Activated CD4-positive, alpha-beta T cell treated with anti-CD3 and anti-CD28 coated beads, Interleukin-2, amount 50 U/mL, for 16 hours (primary cell): ENCODE data around the gene NECAP2.
"Not testable (repeated sequence)": the region's sequence is repeated elsewhere in the genome, so short reads cannot be mapped to it uniquely, and the experiment has no call there.

Experiments used
- DNase-seq: peaks from one replicate; pipeline ENCODE4 v3.0.0-alpha.2; 2020

NECAP2 gene

DNA sequence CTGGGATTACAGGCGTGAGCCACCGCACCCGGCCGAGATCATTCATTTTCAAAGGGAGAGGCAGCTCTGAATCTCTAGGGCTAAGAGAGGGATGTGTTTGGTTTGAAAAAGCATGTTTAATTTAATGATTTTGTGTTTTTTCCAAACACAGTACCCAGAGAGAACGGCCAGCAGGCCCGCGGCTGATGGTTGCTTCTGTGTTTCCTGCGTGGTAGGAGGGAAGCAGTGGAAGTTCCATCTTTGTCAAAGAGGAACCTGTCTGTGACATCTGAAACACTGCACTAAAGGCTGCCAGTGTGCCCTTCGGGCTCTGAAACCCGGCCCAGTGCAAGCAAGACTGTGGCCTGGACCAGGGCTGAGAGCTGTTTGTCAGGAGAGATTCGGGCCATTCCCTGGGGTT is 59.9 kb downstream of the NECAP2 start:
- DNase-seq = not testable (repeated sequence)

DNA sequence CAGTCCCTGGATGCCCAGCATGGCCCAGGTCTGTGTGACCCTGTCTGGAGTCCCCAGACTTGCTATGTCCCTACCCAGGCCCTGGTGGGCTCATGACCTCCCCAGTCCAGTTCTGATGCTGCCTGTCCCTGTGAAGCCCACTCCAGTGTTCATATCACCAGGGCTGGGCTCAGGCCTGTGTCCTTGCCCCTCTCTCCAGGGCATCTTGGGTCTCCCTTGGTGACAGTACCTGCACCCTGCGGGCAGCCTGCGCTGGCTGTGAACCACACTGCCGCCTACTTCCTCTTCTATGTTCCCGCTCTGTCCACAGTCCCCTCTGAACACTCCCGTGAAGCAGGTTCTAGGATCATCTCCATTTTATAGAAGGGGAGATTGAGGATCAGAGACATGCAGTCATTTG is 60.5 kb downstream of the NECAP2 start:
- not testable (repeated sequence) for DNase-seq

DNA sequence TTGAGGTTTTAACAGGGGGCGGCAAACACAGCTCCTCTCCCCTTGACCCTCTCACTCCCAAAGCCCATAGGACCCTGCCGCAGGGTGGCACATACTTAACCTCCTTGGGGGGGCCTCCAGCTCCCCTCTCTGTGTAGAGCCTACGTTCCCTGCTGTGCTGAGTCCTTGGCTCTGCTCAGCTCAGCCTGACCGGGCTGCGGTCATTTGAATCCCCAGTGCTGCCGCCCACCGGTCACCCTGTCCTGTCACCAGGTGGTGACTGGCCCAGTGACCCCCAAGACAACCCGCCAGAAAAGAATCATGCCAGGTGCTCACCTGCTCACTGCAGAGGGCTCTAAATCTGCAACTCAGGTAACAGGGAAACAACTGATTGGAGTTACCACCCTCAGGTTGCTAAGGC is 60.9 kb downstream of the NECAP2 start:
- DNase-seq = not testable (repeated sequence)

DNA sequence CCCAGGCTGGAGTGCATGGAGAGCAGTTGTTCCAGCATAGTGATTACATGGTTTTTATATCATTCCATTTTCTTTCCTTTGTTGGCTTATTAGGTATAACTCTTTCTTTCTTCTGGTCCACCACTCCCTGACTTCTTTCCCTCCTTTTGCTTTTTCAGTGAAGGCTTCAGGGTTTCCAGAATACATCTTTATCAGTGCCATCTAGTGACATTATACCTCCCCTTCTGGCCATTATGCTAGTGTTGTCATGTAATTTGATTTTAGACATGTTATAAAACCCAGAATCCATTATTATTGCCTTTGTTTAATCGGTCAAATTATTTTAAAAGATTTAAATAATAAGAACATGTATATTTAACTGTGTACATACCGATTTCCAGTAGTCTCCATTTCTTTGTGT is 63.0 kb downstream of the NECAP2 start:
- DNase-seq = no peak

DNA sequence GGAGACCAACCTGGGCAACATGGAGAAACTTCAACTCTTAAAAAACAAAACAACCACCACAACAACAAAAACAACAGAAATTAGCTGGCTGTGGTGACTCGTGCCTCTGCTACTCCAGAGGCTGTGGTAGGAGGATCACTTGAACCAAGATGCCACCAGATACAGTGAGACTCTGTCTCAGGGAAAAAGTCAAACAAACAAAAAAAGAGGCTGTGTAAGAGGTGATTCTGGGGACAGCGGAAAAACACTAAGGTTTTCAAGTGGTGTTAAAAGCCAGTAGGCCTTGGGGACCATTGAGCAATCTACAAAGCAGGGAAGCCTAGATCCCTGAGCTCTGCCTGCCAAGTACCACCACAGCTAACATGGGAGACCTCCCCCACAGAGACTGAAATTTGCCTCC is 65.3 kb downstream of the NECAP2 start:
- not testable (repeated sequence) for DNase-seq

DNA sequence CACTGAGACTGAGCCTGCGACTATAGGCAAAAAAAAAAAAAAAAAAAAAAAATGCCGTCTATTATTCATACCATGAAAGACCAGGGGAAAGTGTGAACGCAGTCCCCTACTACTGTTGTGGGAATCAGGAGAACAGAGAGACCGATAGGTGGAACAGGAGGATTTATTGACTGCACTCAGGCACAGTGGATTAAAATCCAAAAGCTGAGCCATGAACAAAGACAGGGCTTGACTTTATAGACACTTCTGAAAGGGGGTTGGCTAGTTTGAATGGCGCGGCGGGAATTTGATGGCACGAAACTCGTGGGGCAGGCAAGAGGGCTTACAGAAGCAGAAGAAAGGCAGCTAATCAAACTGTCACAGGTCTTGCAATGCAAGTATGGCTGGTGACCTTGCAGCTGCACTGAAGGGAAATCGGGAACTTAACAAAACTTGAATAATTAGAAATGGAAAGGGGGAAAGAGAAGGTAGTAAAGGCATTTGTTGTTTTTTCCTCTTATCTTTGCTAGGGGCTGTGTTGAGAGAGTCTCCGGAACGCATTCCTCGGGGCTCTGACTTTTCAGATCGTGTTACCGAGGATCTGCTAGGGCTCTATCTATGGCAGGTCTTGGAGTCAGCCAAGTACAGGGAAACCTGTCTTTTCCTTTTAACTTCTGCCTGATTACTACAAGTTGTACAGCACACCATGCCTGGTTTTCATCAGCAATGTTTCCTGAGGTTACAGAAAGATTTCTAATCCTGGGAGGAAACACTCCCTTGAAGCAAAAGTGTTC is 66.0 kb downstream of the NECAP2 start:
- DNase-seq = not testable (repeated sequence)

DNA sequence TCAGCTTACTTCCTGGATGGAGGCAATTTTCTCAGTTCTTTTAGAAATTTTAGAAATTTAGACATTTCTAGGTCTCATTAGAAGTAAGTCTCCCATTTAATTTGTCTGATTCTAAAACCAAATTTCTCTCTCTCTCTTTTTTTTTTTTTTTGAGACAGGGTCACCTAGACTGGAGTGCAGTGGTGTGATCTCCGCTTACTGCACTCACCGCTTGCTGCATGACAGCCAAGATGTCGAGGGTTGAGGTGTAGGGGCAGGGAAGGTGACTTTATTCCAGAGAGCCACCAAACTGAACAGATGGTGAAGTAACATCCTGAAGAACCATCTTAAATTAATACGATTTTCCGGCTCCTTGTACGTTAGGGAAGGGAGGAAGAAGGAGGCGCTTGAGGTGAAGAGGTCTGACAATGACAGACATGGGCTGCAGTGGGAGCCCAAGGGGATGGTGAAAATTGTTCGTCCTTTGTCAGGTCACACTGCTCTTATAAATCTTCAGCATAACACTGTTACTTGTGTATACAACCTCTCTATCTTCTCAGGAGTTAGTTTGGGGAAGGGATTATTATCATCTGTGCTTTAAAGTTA is 68.4 kb downstream of the NECAP2 start:
- peak; percentile 18 for DNase-seq
